HepG2 (cell line): Measurements from ENCODE around the gene CAPN11. TPM values are rescaled to one million over a fixed set of nuclear protein-coding genes. Genes with fewer than 3 reads are reported as not detected.

ENCODE experiments used
- ATF1 ChIP-seq: IDR thresholded peaks from 2 replicates; pipeline ENCODE4 v1.6.1; 2016; ENCODE audit warnings: mild to moderate bottlenecking, control low read depth
- BCL6 ChIP-seq: IDR thresholded peaks from 2 replicates; pipeline ENCODE4 v1.6.1; 2016; ENCODE audit warnings: missing genetic modification reagents, missing compliant biosample characterization
- GATAD2A ChIP-seq: IDR thresholded peaks from 2 replicates; pipeline ENCODE4 v1.6.1; 2016
- KDM3A ChIP-seq: IDR thresholded peaks from 2 replicates; pipeline ENCODE4 v1.6.1; 2018; ENCODE audit warnings: low read depth, missing compliant biosample characterization
- KLF6 ChIP-seq: IDR thresholded peaks from 2 replicates; pipeline ENCODE4 v1.8.0; 2016; ENCODE audit warnings: missing biosample characterization, missing genetic modification reagents
- MLXIP ChIP-seq: sonication (generic); formaldehyde crosslinking; IDR thresholded peaks from 2 replicates; pipeline ENCODE4 v1.9.0; 2021; ENCODE audit warnings: missing genetic modification reagents, borderline replicate concordance
- NRL ChIP-seq: sonication (generic); formaldehyde crosslinking; IDR thresholded peaks from 2 replicates; pipeline ENCODE4 v1.5.0; 2020; ENCODE audit warnings: missing genetic modification reagents, mild to moderate bottlenecking, moderate library complexity, borderline replicate concordance
- PREB ChIP-seq: sonication (generic); formaldehyde crosslinking; IDR thresholded peaks from 2 replicates; pipeline ENCODE4 v1.4.0; 2020; ENCODE audit warnings: missing genetic modification reagents
- THAP9 ChIP-seq: sonication (generic); formaldehyde crosslinking; IDR thresholded peaks from 2 replicates; pipeline ENCODE4; 2020; ENCODE audit warnings: missing genetic modification reagents, mild to moderate bottlenecking, borderline replicate concordance
- TOPORS ChIP-seq: sonication (generic); formaldehyde crosslinking; IDR thresholded peaks from 2 replicates; pipeline ENCODE4 v1.8.0; 2023; ENCODE audit warnings: mild to moderate bottlenecking, missing genetic modification reagents
- ZBTB42 ChIP-seq: sonication (generic); formaldehyde crosslinking; IDR thresholded peaks from 2 replicates; pipeline ENCODE4 v1.5.0; 2020; ENCODE audit warnings: mild to moderate bottlenecking, missing genetic modification reagents
- ZNF124 ChIP-seq: sonication (generic); formaldehyde crosslinking; IDR thresholded peaks from 2 replicates; pipeline ENCODE4 v1.4.0; 2020; ENCODE audit warnings: missing genetic modification reagents
- ZNF589 ChIP-seq: sonication (generic); formaldehyde crosslinking; conservative IDR thresholded peaks from 2 replicates; pipeline ENCODE4 v1.8.0; 2022; ENCODE audit warnings: mild to moderate bottlenecking, moderate library complexity, missing genetic modification reagents
- ZNF772 ChIP-seq: sonication (generic); formaldehyde crosslinking; IDR thresholded peaks from 2 replicates; pipeline ENCODE4 v1.5.0; 2020; ENCODE audit warnings: mild to moderate bottlenecking, missing genetic modification reagents
- ZSCAN9 ChIP-seq: IDR thresholded peaks from 2 replicates; pipeline ENCODE4 v1.6.1; 2016; ENCODE audit warnings: borderline replicate concordance
- ZXDC ChIP-seq: sonication (generic); formaldehyde crosslinking; IDR thresholded peaks from 2 replicates; pipeline ENCODE4 v1.5.0; 2020; ENCODE audit warnings: mild to moderate bottlenecking, missing genetic modification reagents
- polyA plus RNA-seq, 8 experiments: library from polyadenylated mRNA; depleted of rRNA in 3 of 8; stranded (reverse) in 7 of 8; unstranded in 1 of 8; fragments of >200 nt; fragmentation: Illumina TruSeq in 4 of 8; extraction: Trizol in 4 of 8; gene quantifications; 2 replicates each; pipeline versions ENCODE4 v1.2.1 to v1.2.3, GENCODE V29; 2011 to 2016; ENCODE audit warnings: low read depth in 4 of 8, missing spikeins in 1 of 8, mixed read lengths in 1 of 8; ENCODE audit not compliant: insufficient read depth in 1 of 8
- total RNA-seq, 5 experiments: library from RNA; depleted of rRNA; stranded (reverse); fragments of >200 nt; fragmentation: Illumina TruSeq; extraction: Trizol; gene quantifications; 2 replicates each; pipeline ENCODE4 v1.2.3, GENCODE V29; 2016; ENCODE audit warnings: low read depth in 1 of 5
- TF ChIP-seq, protein P1 (sequence below): sonication (generic); formaldehyde crosslinking; IDR thresholded peaks from 2 replicates; pipeline ENCODE4 v1.4.0; 2020; ENCODE audit warnings: missing genetic modification reagents
- TF ChIP-seq, protein P2 (sequence below): sonication (generic); formaldehyde crosslinking; IDR thresholded peaks from 2 replicates; pipeline ENCODE4 v1.4.0; 2020; ENCODE audit warnings: missing genetic modification reagents, borderline replicate concordance

Gene CAPN11
- total and polyA plus RNA-seq, 2 of the 13 experiments (the other 11 are each of a cell fraction or from before 2014, with no cell fraction given): 0.07 to 0.11 TPM

DNA sequence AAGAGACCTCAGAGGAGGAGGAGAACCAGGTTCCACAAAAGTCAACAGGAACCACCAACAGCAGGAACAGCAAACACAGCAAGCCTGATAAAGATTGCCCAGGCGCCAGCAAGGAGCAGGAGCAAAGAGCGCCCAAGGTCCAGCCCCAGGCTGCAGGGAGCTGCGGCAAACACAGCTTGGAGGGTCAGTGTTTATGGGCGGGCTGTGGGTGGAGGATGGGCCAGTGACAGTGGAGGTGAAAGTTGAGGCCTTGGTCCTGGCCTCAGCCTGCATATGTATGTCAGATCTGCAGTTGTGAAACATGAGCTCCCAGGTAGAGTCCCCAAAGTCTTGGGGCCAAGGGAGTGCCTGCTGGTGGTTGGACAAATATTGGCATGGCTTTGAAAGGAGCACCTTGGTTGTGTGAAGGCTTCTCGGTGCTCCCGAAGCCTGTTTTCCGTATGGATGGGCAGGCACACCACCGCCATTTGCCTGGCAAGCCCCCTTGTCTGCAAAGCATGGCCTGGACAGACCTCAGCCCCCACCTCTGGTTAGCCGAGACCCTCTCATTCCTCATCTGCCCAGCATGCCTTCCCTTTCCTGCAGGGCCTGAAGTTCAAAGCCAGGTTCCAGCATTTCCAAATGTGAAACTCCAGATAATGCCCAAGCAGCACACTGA lies 2.0 kb upstream of the CAPN11 start (continued):
- TF ChIP-seq ZXDC (no peak), MLXIP (CRISPR knock-in tag) (no peak), TOPORS (CRISPR knock-in tag) (peak; percentile 82; the same call in 1 of the 2 replicates), ZNF589 (CRISPR knock-in tag) (no peak), KDM3A (CRISPR knock-in tag) (peak; percentile 96), NRL (peak; percentile 86), ATF1 (CRISPR knock-in tag) (no peak), ZNF124 (CRISPR knock-in tag) (peak; percentile 93), THAP9 (CRISPR knock-in tag) (peak; percentile 76), KLF6 (CRISPR knock-in tag) (no peak), GATAD2A (CRISPR knock-in tag) (peak; percentile 97), ZBTB42 (no peak), PREB (no peak), ZNF772 (CRISPR knock-in tag) (no peak), BCL6 (CRISPR knock-in tag) (peak; percentile 86), ZSCAN9 (CRISPR knock-in tag) (peak; percentile 67; the same call in 1 of the 2 replicates)
- TF ChIP-seq, protein P1, sequence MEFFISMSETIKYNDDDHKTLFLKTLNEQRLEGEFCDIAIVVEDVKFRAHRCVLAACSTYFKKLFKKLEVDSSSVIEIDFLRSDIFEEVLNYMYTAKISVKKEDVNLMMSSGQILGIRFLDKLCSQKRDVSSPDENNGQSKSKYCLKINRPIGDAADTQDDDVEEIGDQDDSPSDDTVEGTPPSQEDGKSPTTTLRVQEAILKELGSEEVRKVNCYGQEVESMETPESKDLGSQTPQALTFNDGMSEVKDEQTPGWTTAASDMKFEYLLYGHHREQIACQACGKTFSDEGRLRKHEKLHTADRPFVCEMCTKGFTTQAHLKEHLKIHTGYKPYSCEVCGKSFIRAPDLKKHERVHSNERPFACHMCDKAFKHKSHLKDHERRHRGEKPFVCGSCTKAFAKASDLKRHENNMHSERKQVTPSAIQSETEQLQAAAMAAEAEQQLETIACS: no peak
- TF ChIP-seq, protein P2, sequence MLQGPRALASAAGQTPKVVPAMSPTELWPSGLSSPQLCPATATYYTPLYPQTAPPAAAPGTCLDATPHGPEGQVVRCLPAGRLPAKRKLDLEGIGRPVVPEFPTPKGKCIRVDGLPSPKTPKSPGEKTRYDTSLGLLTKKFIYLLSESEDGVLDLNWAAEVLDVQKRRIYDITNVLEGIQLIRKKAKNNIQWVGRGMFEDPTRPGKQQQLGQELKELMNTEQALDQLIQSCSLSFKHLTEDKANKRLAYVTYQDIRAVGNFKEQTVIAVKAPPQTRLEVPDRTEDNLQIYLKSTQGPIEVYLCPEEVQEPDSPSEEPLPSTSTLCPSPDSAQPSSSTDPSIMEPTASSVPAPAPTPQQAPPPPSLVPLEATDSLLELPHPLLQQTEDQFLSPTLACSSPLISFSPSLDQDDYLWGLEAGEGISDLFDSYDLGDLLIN (CRISPR knock-in tag): no peak
